Iris pigment epithelial cell (primary cell): ENCODE data around the gene WDR90.

ENCODE experiments used
- DNase-seq: peaks from one replicate; pipeline ENCODE4 v3.0.0-alpha.2; 2011; ENCODE audit warnings: low read depth

The WDR90 gene

GRCh38 chr16:638836-639235, 10.3 kb upstream of the WDR90 start:
- DNase-seq, result no peak

- DNase-seq, result no peak
Observed at GRCh38 chr16:640614-641013, 8.6 kb upstream of the WDR90 start.

GRCh38 chr16:641326-642188, 7.6 kb upstream of the WDR90 start, which contains the start of gene MCRIP2:
MCRIP2 (plus strand) TSS chr16:641828; CDS start chr16:641992, 164 bp downstream.
- peak; percentile 59 for DNase-seq

- peak; percentile 33 for DNase-seq
Observed at GRCh38 chr16:642189-643049, 6.7 kb upstream of the WDR90 start.

GRCh38 chr16:643050-643368, 6.2 kb upstream of the WDR90 start:
- DNase-seq, result no peak

GRCh38 chr16:644556-644955, 4.6 kb upstream of the WDR90 start:
- DNase-seq, result no peak

GRCh38 chr16:645852-646678, 3.1 kb upstream of the WDR90 start:
- no peak for DNase-seq

GRCh38 chr16:646679-647172, 2.4 kb upstream of the WDR90 start:
- no peak for DNase-seq

GRCh38 chr16:647173-647902, 1.8 kb upstream of the WDR90 start:
- DNase-seq, result no peak

- no peak for DNase-seq
Observed at GRCh38 chr16:648071-648780, 939 bp upstream of the WDR90 start.

- DNase-seq, result no peak
Observed at GRCh38 chr16:649631-650030, 466 bp downstream of the WDR90 start.

GRCh38 chr16:651844-652243, 2.7 kb downstream of the WDR90 start:
- DNase-seq, result no peak

GRCh38 chr16:652454-653305, 3.5 kb downstream of the WDR90 start:
- DNase-seq, result no peak

- no peak for DNase-seq
Observed at GRCh38 chr16:654034-654433, 4.9 kb downstream of the WDR90 start.

GRCh38 chr16:657487-657886, 8.3 kb downstream of the WDR90 start:
- no peak for DNase-seq

GRCh38 chr16:658679-659571, 9.8 kb downstream of the WDR90 start:
- DNase-seq, result no peak

GRCh38 chr16:659618-660017, 10.5 kb downstream of the WDR90 start:
- no peak for DNase-seq

GRCh38 chr16:660132-660458, 10.9 kb downstream of the WDR90 start:
- no peak for DNase-seq
